ENCODE measurements around the gene OR2F2. TPM values are rescaled to one million over a fixed set of nuclear protein-coding genes. Genes with fewer than 3 reads are reported as not detected.

OR2F2 gene
- total RNA-seq, 1 donor = not detected

DNA sequence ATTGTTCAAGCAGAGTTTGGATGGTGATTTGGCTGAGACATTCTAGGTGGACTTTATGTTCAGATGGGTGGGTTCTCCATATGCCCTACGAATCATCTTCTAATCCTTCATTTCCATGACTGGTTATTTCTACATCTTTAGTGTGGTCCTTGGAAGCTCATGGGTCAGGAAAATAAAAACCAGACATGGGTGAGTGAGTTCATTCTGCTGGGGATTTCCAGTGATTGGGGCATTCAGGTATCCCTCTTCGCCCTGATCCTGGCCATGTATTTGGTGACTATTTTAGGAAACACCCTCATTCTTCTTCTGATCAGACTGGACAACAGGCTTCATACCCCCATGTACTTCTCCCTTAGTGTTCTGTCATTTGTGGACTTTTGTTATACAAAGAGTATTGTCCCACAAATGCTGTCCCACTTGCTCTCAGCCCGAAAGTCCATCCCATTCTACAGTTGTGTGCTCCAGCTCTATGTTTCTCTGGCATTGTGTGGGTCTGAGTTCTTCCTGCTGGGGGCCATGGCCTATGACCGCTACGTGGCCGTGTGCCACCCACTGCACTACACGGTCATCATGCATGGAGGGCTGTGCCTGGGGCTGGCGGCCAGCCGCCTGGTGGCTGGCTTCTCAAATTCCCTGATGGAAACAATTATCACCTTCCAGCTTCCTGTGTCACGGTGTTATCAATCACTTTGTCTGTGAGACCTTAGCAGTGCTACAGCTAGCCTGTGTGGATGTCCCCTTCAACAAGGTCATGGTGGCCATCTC, 45.9 kb downstream of the OR2F2 start:
- DNase-seq (ENCODE audit: low read depth) = no peak
- TF ChIP-seq, protein P1, sequence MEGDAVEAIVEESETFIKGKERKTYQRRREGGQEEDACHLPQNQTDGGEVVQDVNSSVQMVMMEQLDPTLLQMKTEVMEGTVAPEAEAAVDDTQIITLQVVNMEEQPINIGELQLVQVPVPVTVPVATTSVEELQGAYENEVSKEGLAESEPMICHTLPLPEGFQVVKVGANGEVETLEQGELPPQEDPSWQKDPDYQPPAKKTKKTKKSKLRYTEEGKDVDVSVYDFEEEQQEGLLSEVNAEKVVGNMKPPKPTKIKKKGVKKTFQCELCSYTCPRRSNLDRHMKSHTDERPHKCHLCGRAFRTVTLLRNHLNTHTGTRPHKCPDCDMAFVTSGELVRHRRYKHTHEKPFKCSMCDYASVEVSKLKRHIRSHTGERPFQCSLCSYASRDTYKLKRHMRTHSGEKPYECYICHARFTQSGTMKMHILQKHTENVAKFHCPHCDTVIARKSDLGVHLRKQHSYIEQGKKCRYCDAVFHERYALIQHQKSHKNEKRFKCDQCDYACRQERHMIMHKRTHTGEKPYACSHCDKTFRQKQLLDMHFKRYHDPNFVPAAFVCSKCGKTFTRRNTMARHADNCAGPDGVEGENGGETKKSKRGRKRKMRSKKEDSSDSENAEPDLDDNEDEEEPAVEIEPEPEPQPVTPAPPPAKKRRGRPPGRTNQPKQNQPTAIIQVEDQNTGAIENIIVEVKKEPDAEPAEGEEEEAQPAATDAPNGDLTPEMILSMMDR (IDR thresholded peaks at IDR 0.05; ENCODE audit: insufficient read depth, low read depth, low read length) = no peak
- H3K4me3 ChIP-seq (ENCODE audit: low read depth, low read length) = no peak overlapping the region

DNA sequence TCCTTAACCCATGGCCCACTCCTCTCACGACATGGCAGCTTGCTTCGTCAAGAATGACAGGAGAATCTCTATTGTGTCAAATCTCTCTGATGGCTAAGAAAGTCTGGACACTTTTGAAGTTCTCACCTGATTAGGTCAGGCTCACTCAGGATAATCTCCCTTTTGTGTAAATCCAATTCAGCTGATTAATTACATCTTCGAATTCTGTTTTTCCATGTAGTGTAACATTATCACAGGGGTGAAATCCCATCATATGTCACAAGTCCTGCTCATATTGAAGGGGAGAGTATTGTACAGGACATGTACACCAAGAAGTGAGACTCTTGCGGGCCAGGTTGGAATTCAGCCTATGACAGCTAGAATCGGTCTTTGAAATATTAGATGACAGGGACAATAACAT, 48.9 kb downstream of the OR2F2 start:
- TF ChIP-seq, protein P1 (IDR thresholded peaks at IDR 0.05; ENCODE audit: insufficient read depth, low read depth, low read length) = no peak
- no peak for DNase-seq (ENCODE audit: low read depth)
- H3K4me3 ChIP-seq (ENCODE audit: low read depth, low read length) = no peak overlapping the region

Other genes starting within 250 kb of the OR2F2 start
- gene CTAGE6, start 177.5 kb upstream of the OR2F2 start, total RNA-seq = 0.32 and 0.43 TPM in 2 replicates
- 66.7 and 95.4 TPM in 2 replicates for gene TCAF1, start 33.1 kb upstream of the OR2F2 start, total RNA-seq
- not detected in 2 replicates for gene OR2F1, start 19.6 kb downstream of the OR2F2 start, total RNA-seq
- gene OR6B1, start 65.1 kb downstream of the OR2F2 start, total RNA-seq = under 0.01 TPM in 1 of 2 replicates, not detected in the other
- gene OR2A5, start 113.7 kb downstream of the OR2F2 start, total RNA-seq = not detected in 2 replicates
- not detected in 2 replicates for gene OR2A25, start 134.6 kb downstream of the OR2F2 start, total RNA-seq
- gene OR2A12, start 151.0 kb downstream of the OR2F2 start, total RNA-seq = not detected in 2 replicates
- not detected in 2 replicates for gene OR2A2, start 174.3 kb downstream of the OR2F2 start, total RNA-seq
- gene OR2A14, start 187.9 kb downstream of the OR2F2 start, total RNA-seq = not detected in 2 replicates
- 0.32 and 0.43 TPM in 2 replicates for gene CTAGE4, start 248.2 kb downstream of the OR2F2 start, total RNA-seq

Measured in fibroblast of villous mesenchyme (primary cell).